ENCODE results near the gene TBC1D8B.

Gene TBC1D8B

DNA sequence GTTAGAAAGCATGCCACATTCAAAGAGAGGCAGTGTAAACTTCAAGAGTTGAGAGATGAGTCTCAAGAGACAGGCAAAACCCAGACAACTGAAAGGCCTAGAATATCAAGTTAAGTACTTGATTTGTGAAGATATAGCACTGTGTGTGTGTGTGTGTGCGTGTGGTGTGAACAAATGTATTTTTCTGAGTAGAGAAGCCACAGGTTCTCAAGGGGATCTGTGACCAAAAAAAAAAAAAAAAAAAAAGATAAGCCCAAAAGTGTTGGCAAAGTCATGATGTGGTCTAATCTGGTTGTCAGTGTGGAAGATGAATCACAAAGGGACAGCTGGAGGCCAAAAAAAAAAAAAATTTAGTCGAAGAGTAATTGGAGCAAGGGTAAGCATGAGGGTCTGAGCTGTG lies 96.8 kb downstream of the TBC1D8B start:
- DNase-seq: no peak

DNA sequence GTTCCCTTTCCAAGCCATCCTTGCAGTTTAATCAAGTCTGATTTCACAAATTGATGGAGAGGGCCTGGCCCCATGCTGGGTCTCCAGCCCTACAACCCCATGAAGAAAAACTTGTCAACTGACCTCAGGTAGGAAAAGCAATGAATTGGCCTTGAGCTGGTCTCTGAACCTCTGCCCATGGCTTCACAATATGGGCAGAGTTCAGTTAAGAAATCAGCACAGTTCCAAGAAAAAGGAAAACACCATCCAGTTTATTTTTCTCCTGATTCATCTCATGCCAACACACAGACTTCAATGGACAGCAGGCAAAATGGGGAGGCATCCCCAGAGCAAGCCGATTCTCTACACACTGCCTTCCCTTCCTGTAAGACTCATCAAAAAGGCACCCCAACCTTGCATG lies 97.4 kb downstream of the TBC1D8B start:
- DNase-seq: no peak

- DNase-seq: no peak
Observed at GRCh38 chrX:106901341-106901740, 98.9 kb downstream of the TBC1D8B start.

DNA sequence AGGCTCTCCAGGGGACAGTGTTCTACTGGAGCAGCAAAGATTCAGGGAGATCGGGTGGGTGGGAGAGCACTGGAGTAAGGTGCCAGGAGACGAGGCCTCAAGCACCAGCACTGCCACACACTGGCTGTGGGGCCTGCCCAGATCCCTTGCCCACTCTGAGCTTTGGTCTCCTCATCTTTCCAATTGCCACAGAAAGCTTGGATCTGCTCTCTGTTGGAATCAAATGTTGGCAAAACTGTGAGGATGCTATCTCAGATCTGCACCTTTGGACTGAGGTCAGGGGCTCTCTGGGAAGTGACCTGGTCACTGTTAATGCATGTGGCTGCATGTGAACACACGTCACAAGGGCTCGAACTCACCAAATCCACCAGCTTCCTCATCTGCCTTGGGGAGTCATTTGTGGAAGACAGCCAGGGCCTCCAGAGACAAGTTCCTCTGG lies 99.3 kb downstream of the TBC1D8B start:
- no peak for DNase-seq

DNA sequence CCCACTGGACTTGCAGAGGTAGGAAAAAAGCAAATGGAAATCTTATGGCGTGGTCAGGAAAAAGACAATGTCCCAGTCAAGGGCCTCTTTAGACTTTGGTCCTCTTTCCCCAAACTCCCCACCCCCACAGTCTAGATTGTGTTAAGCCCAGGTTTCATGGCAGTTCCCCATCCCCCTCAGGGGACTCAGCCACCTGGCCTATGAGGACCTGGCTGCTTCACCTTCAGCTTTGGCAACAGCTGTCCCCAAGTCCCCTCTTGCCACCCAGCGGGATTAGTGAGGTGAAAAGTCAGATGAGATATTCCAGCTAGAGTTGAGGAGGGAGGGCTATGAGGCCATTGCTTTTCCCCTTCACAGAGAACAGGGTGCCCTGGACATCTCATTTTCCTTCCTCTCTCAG lies 100.2 kb downstream of the TBC1D8B start:
- no peak for DNase-seq

- DNase-seq: no peak
Observed at GRCh38 chrX:106903291-106903824, 100.9 kb downstream of the TBC1D8B start, which contains the start of gene RIPPLY1. Gene RIPPLY1, minus strand, starts transcription at chrX:106903341. Its CDS starts 54 bp downstream, at chrX:106903287.

DNA sequence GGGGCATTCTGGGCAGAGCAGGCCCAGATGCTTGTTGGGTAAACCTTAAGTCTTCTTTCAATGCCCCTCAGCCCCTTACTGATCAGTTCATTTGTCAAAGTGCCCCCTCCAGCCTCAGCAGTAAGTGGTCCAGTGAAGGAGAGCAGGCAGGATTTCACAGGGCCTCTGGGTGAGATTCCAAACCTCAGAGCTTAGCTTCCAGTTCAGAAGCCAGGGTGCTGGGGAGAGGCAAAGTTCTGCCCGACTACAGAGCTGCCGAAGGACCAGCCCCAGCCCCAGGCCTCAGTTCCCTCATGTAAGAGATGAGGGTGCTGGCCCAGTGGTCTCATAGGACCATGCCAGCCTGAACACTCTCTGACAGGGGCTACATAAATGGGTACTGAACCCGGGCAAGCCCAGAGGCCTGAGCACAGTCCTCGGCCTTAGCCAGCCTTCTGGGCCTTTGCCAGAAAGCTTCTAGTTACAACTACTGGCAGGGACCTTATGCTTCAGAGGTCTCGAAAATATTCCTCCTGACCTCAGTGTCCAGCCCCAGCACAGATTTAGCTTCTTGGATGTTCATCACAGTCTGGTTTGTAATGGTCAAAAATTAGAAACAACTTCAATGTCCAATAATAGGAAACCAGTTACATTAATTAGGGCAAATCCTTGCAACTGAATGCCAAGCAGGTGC lies 101.5 kb downstream of the TBC1D8B start:
- no peak for DNase-seq

- no peak for DNase-seq
Observed at GRCh38 chrX:106905064-106905708, 102.7 kb downstream of the TBC1D8B start.

- DNase-seq: no peak
Observed at GRCh38 chrX:106906361-106906760, 103.9 kb downstream of the TBC1D8B start.

- DNase-seq: no peak
Observed at GRCh38 chrX:106912864-106913263, 110.4 kb downstream of the TBC1D8B start.

DNA sequence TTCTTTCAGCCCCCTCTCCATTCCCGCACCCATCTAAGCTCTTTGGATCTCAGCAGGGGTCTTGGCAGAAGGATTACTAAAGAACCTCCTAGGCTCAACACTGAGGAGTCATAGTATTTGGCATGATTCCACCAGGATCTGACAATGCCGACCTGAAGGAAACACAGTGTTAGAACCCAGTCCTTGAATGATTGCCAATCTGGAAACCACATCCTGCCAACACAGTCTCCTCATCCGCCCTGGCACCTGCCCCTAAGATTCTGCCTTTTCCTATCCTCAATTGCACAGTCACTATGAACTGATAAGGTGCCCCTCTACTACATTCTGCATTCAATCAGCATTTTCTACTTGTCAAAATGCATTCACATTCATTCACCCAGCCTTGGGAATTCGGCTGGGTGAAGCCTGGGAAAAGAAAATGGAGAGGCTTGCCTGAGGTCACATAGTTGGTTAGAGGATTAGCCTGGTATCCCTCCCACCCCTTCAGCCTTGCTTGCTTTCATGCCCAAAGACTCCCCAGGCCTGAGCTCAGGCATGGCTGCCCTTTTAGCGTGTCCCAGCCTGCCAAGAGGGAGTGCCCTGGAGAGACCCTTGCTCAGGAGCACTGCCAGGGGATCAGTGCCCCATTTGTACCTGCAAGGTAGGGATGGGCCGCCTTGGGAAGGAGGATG lies 115.5 kb downstream of the TBC1D8B start:
- peak; percentile 43 for DNase-seq

DNA sequence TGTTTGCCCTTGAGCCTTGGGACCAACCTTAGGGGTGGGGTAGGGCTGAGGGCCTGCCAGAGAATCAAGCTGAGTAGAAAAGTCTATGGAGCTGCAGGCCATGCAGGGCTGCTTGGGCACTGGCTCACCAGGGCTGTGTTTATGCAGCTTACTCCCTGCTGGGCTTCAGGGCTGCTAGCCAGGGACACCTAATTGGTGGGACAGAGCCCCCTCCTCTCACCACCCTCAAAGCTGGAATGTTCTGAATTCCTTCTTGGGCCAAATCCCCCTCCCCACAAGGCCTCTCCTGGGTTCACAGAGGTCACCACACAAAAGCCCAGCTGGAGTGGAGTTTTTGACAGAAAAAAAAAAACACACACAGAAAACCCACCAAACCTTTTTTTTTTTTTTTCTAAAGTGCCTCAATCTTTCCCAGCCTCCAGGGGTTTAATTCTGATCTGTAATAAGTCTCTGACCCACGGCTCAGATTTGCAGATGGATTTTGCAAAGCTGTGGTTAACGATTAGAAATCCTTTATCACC lies 117.5 kb downstream of the TBC1D8B start, which contains the start of gene CLDN2:
TSS of gene CLDN2 (plus strand) at position 471 of the 521 bp plus-strand sequence. CDS start 7,827 bp downstream, outside the sequence.
- no peak for DNase-seq

GRCh38 chrX:106921637-106922036 lies 119.2 kb downstream of the TBC1D8B start:
- DNase-seq: no peak
